ENCODE results near the gene PXT1.

PXT1 gene

GRCh38 chr6:36362551-36363370 is 79.9 kb downstream of the PXT1 start:
- no peaks in the 10 kb centered on the region for H3K27me3 ChIP-seq (ENCODE audit: insufficient read depth, low read depth)
- no peaks in the 10 kb centered on the region for H3K79me2 ChIP-seq (ENCODE audit: insufficient read depth, low read depth)
- H4K20me1 ChIP-seq (ENCODE audit: insufficient read depth): no peaks in the 10 kb centered on the region
- TF ChIP-seq, protein P1, sequence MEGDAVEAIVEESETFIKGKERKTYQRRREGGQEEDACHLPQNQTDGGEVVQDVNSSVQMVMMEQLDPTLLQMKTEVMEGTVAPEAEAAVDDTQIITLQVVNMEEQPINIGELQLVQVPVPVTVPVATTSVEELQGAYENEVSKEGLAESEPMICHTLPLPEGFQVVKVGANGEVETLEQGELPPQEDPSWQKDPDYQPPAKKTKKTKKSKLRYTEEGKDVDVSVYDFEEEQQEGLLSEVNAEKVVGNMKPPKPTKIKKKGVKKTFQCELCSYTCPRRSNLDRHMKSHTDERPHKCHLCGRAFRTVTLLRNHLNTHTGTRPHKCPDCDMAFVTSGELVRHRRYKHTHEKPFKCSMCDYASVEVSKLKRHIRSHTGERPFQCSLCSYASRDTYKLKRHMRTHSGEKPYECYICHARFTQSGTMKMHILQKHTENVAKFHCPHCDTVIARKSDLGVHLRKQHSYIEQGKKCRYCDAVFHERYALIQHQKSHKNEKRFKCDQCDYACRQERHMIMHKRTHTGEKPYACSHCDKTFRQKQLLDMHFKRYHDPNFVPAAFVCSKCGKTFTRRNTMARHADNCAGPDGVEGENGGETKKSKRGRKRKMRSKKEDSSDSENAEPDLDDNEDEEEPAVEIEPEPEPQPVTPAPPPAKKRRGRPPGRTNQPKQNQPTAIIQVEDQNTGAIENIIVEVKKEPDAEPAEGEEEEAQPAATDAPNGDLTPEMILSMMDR (conservative IDR thresholded peaks at IDR 0.05; ENCODE audit: low read depth, low read length): no peak
- H3K4me2 ChIP-seq: no peak overlapping the region
- peaks cover 11% of the 10 kb centered on the region for H3K4me1 ChIP-seq (ENCODE audit: low read depth, poor library complexity, severe bottlenecking)
- H3K9ac ChIP-seq: no peak overlapping the region
- H3K27ac ChIP-seq: no peak overlapping the region
- no peak overlapping the region for H2AFZ ChIP-seq (ENCODE audit: low read depth)
- no peaks in the 10 kb centered on the region for H3K36me3 ChIP-seq (ENCODE audit: insufficient read depth)
- H3K4me3 ChIP-seq (IDR thresholded peaks at IDR 0.05; ENCODE audit: insufficient read depth, low read depth, low read length): no peak overlapping the region

- TF ChIP-seq, protein P1 (conservative IDR thresholded peaks at IDR 0.05; ENCODE audit: low read depth, low read length): no peak
- Histone ChIP-seq H3K4me1 (ENCODE audit: low read depth, poor library complexity, severe bottlenecking) (peaks cover 12% of the 10 kb centered on the region), H3K36me3 (ENCODE audit: insufficient read depth) (no peaks in the 10 kb centered on the region), H2AFZ (ENCODE audit: low read depth) (peak overlapping the region; percentile 42; the same call in 1 of the 2 replicates), H3K27me3 (ENCODE audit: insufficient read depth, low read depth) (no peaks in the 10 kb centered on the region), H4K20me1 (ENCODE audit: insufficient read depth) (no peaks in the 10 kb centered on the region), H3K79me2 (ENCODE audit: insufficient read depth, low read depth) (no peaks in the 10 kb centered on the region), H3K27ac (no peak overlapping the region), H3K9ac (no peak overlapping the region), H3K4me3 (IDR thresholded peaks at IDR 0.05; ENCODE audit: insufficient read depth, low read depth, low read length) (no peak overlapping the region), H3K4me2 (no peak overlapping the region)
These were observed 81.6 kb downstream of the PXT1 start for GRCh38 chr6:36361071-36361470.

DNA sequence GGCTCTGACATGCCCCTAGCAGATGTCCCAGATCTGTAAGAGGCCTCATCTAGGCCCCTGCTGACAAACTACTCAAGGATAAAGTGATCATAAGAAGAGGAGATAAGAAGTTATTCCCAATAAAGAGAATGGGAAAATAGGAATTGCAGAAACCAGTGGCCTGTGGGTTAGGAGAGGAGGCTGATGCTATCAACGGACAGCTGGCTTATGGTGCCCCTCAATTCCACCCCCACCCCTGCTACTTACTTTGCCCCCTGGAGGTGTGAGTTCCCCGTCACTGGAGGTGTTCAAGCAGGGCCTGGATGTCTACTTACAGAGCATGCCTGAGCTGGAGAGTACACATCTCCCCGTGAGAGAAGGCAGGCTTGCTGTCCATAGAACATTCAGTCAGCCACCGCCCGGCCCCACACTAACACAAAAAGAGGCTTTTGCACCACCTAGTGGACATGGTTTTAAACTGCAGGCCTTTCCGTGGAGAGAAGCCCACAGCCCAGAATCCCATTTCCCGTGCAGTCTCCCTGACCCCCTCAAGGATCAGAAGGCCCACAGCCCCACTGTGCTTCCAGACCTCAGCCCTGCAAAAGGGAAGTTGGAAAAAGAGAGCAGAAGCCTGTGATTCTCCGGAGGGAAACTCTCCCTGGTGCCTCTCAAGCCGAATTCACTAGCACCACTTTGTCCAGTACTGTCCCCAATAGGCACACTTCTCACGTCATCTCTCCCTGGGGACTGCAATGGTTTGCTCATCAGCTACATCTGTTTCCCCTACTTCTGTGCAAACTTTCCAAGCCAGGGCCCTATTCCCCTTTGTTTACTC is 82.2 kb downstream of the PXT1 start:
- TF ChIP-seq, protein P1 (conservative IDR thresholded peaks at IDR 0.05; ENCODE audit: low read depth, low read length): peak; percentile 85
- peaks cover 18% of the 10 kb centered on the region for H3K4me1 ChIP-seq (ENCODE audit: low read depth, poor library complexity, severe bottlenecking)
- H2AFZ ChIP-seq (ENCODE audit: low read depth): peak overlapping the region; percentile 42
- no peak overlapping the region for H3K4me3 ChIP-seq (IDR thresholded peaks at IDR 0.05; ENCODE audit: insufficient read depth, low read depth, low read length)
- H3K9ac ChIP-seq: no peak overlapping the region
- H3K27me3 ChIP-seq (ENCODE audit: insufficient read depth, low read depth): no peaks in the 10 kb centered on the region
- H3K79me2 ChIP-seq (ENCODE audit: insufficient read depth, low read depth): no peaks in the 10 kb centered on the region
- no peaks in the 10 kb centered on the region for H4K20me1 ChIP-seq (ENCODE audit: insufficient read depth)
- no peak overlapping the region for H3K4me2 ChIP-seq
- no peaks in the 10 kb centered on the region for H3K36me3 ChIP-seq (ENCODE audit: insufficient read depth)
- H3K27ac ChIP-seq: no peak overlapping the region

DNA sequence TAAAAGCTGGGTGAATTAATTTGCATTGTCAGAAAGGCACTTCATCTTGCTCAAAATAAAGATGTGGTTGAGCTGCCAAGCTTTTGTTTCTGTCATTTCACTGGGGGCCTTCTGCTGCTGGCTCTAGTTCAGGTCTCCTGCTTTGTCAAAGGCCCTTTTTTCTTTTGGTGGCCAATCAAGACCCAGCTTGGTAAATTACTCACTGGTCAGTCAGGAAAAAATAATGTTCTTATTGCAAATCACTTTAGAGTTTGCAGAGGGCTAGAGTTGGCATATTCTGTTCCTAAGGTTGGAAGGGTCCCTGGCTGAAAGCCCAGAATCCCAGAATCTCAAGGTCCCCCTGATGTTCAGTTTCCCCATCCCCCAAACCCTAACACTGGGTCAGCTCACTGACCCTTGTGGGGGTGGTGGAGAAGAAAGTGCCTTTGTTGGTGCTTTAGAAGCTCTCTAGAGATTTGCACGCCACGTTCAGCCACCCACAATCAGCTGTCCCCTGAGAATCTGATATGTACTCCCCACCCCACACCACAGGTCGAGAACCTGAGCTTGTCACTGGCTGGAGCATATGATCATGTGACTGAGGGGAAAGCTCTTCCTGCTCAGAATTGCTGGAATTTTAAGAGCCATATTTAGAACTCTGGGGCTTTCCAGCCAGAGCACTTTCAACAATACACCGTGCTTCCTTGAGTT is 84.3 kb downstream of the PXT1 start:
- Histone ChIP-seq H3K9ac (no peak overlapping the region), H3K36me3 (ENCODE audit: insufficient read depth) (no peaks in the 10 kb centered on the region), H4K20me1 (ENCODE audit: insufficient read depth) (no peaks in the 10 kb centered on the region), H3K27ac (no peak overlapping the region), H2AFZ (ENCODE audit: low read depth) (no peak overlapping the region), H3K4me3 (IDR thresholded peaks at IDR 0.05; ENCODE audit: insufficient read depth, low read depth, low read length) (no peak overlapping the region), H3K27me3 (ENCODE audit: insufficient read depth, low read depth) (no peaks in the 10 kb centered on the region), H3K4me1 (ENCODE audit: low read depth, poor library complexity, severe bottlenecking) (peaks cover 11% of the 10 kb centered on the region), H3K4me2 (no peak overlapping the region), H3K79me2 (ENCODE audit: insufficient read depth, low read depth) (no peaks in the 10 kb centered on the region)
- TF ChIP-seq, protein P1 (conservative IDR thresholded peaks at IDR 0.05; ENCODE audit: low read depth, low read length): no peak

Data from KMS-11 (cell line).